Urinary bladder (tissue), 4 donors: ENCODE results near the gene RNF215. TPM values are rescaled to one million over a fixed set of nuclear protein-coding genes. Genes with fewer than 3 reads are reported as not detected.
A peak's percentile ranks its signal among the peaks of the same experiment; 100 is the strongest.

Source experiments
- DNase-seq: peaks from one replicate; pipeline ENCODE4 v3.0.0-alpha.2; 2015; ENCODE audit errors: extremely low spot score
- H3K27ac ChIP-seq: one replicate; pipeline ENCODE4 v1.5.1; 2013; ENCODE audit warnings: low read depth, mild to moderate bottlenecking, moderate library complexity
- H3K36me3 ChIP-seq: one replicate; pipeline ENCODE4 v1.6.1; 2013; ENCODE audit warnings: mild to moderate bottlenecking, moderate library complexity; ENCODE audit not compliant: insufficient read depth
- H3K4me1 ChIP-seq: one replicate; pipeline ENCODE4 v1.6.1; 2013; ENCODE audit warnings: mild to moderate bottlenecking, moderate library complexity; ENCODE audit not compliant: insufficient read depth
- H3K4me3 ChIP-seq: one replicate; pipeline ENCODE4 v1.5.1; 2013; ENCODE audit warnings: low read depth, low read length
- WGBS: extraction: QIAGEN DNeasy Blood & Tissue Kit; methylation state at CpG from one replicate; pipeline ENCODE4 v1.1.7; 2013; 5-methylcytosine and 5-hydroxymethylcytosine counted together
- polyA plus RNA-seq: library from polyadenylated mRNA; stranded (reverse); fragments of 200-250 nt; gene quantifications from one replicate; pipeline ENCODE4 v1.2.3, GENCODE V29; 2013
- total RNA-seq: library from RNA; depleted of rRNA; stranded (reverse); fragments of >200 nt; gene quantifications from one replicate; pipeline ENCODE4 v1.2.3, GENCODE V29; 2014
- donor health status: healthy with polysubstance abuse.
- donor health status: healthy.

Gene RNF215
- total and polyA plus RNA-seq, 2 donors = 10.7 to 18.8 TPM

DNA sequence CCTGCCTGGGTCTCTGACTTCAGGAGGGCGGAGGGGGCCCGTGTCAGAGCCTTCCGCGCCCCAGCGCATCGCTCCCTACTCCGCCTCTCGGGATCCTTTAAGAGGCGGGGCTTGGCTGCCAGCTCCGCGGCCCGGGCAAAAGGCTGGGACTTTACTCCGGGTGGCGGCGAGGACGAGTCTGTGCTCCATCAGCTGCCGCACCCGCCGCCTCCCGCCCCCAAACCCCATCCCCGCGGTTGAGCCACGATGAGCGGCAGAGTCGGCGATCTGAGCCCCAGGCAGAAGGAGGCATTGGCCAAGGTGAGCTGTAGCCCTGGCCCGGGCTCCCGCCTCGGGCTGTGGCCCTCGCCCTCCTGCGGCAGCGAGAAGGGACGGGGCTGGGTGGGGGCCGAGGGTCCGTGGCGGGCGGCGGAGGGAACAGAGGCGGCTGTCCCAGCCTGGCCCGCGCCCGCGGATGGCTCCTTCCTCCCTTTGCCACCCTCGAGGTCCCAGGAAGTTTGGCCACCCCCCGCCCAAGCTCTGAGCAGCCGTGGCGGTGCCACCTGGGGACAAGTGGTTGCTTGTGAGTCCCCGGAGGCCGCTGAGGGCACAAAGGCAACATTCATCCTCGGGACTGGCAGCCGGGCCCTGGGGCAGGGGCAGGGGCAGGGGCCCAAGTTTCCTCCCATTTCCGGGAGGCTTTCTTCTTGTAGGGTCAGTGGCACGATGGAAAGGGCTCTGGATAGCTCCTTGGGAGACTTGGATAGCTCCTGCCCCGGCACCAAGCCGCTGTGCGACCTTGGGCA, 9.9 kb upstream of the RNF215 start, which contains the start of gene SEC14L2:
Gene SEC14L2 (plus strand): TSS at position 148 of the 785 bp plus-strand sequence. CDS start 99 bp downstream, at position 247.
- Histone ChIP-seq H3K36me3 (no peaks in the 10 kb centered on the region), H3K27ac (no peak within 1 kb of the TSS), H3K4me1 (no peaks in the 10 kb centered on the region), H3K4me3 (peak within 1 kb of the TSS; percentile 60)
- under 1% methylated on average over 56 of the region's 56 CpGs for WGBS
- no peak for DNase-seq

- Histone ChIP-seq H3K27ac (no peak overlapping the region), H3K4me1 (no peaks in the 10 kb centered on the region), H3K36me3 (no peaks in the 10 kb centered on the region), H3K4me3 (no peak overlapping the region)
- WGBS = 74% methylated on average over 3 of the region's 3 CpGs
- DNase-seq = no peak
Measured at GRCh38 chr22:30393885-30394284, 6.7 kb upstream of the RNF215 start.

DNA sequence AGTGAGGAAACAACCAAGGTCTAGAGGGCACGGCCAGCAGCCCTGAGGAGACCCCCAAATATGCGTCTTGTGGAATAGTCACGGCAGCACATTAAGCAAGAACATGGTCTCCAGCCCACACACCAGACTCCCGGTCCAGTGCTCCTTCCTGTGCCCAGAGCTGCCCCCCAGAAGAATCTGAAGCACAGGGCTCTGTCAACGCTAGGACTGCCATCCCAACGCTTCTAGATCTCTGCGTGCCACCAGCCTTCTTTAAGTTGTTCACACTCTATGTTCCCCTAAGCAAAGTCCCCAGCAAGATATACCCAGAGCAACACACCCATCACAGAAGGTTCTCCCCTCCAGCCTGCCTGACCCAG, 6.1 kb upstream of the RNF215 start:
- Histone ChIP-seq H3K27ac (no peak overlapping the region), H3K4me3 (no peak overlapping the region)
- 77% methylated on average over 7 of the region's 7 CpGs for WGBS

GRCh38 chr22:30392661-30393321, 5.6 kb upstream of the RNF215 start:
- 57% methylated on average over 9 of the region's 9 CpGs for WGBS
- no peaks in the 10 kb centered on the region for H3K36me3 ChIP-seq
- H3K4me3 ChIP-seq = no peak overlapping the region
- DNase-seq = no peak
- no peak overlapping the region for H3K27ac ChIP-seq
- H3K4me1 ChIP-seq = no peaks in the 10 kb centered on the region

More for the DNA sequence above, 6.1 kb upstream of the RNF215 start:
- no peaks in the 10 kb centered on the region for H3K36me3 ChIP-seq
- no peaks in the 10 kb centered on the region for H3K4me1 ChIP-seq
- DNase-seq = no peak

GRCh38 chr22:30390974-30391691, 3.9 kb upstream of the RNF215 start:
- Histone ChIP-seq H3K27ac (no peak overlapping the region), H3K4me3 (no peak overlapping the region), H3K4me1 (no peaks in the 10 kb centered on the region), H3K36me3 (no peaks in the 10 kb centered on the region)
- no peak for DNase-seq
- 70% methylated on average over 5 of the region's 5 CpGs for WGBS

- no peaks in the 10 kb centered on the region for H3K36me3 ChIP-seq
- no peak for DNase-seq
- H3K4me3 ChIP-seq = peak overlapping the region; percentile 74
- no peak overlapping the region for H3K27ac ChIP-seq
- 25% methylated on average over 10 of the region's 10 CpGs for WGBS
- no peaks in the 10 kb centered on the region for H3K4me1 ChIP-seq
Measured at GRCh38 chr22:30386608-30386959, 627 bp downstream of the RNF215 start.

DNA sequence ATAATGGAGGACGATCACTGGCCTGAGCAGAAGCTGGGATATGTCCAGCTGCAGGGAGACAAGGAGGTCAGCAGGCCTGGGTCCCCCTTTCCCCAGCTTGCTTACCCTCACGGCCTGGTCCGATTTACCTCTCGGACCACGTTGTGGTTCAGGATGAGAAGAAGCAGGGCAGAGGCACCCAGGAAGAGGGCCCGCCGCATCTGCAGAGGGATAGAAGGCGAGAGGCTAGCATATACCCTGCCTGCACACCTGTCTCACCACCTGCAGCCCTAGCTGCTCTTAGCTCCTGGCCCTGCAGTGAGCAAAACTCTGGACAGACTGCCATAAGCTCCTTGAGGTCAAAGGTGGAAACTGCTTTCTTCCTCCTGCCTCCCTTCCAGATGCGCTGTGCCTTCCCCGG, 1.3 kb downstream of the RNF215 start:
- Histone ChIP-seq H3K4me3 (no peak overlapping the region), H3K4me1 (no peaks in the 10 kb centered on the region), H3K36me3 (no peaks in the 10 kb centered on the region), H3K27ac (no peak overlapping the region)
- 92% methylated on average over 10 of the region's 10 CpGs for WGBS
- DNase-seq = no peak

GRCh38 chr22:30383061-30383460, 4.2 kb downstream of the RNF215 start:
- Histone ChIP-seq H3K4me1 (no peaks in the 10 kb centered on the region), H3K4me3 (no peak overlapping the region), H3K27ac (no peak overlapping the region), H3K36me3 (no peaks in the 10 kb centered on the region)
- DNase-seq = no peak
- 64% methylated on average over 3 of the region's 3 CpGs for WGBS

DNA sequence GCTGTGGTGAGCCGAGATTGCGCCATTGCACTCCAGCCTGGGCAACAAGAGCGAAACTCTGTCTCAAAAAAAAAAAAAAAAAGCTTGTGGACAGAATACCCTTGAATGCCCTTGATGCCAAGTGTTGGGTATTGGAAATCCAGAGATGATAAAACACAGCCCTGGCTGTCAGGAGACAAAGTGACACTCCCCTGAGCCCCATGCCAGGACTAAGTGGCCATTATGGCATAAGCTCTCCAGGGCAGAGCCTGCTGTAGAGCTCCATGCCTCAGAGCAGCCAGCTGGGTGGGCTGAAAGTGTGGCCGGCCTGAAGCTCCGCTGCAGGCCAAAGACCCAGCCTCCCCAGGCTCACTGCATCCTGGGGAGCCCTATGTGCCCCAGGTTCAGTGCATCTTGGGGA, 4.9 kb downstream of the RNF215 start:
- Histone ChIP-seq H3K27ac (no peak overlapping the region), H3K4me1 (no peaks in the 10 kb centered on the region), H3K4me3 (no peak overlapping the region), H3K36me3 (no peaks in the 10 kb centered on the region)
- no peak for DNase-seq
- WGBS = 97% methylated on average over 5 of the region's 5 CpGs

GRCh38 chr22:30381264-30381663, 5.9 kb downstream of the RNF215 start:
- no peaks in the 10 kb centered on the region for H3K36me3 ChIP-seq
- H3K27ac ChIP-seq = no peak overlapping the region
- H3K4me1 ChIP-seq = no peaks in the 10 kb centered on the region
- no peak overlapping the region for H3K4me3 ChIP-seq
- WGBS = 85% methylated on average over 12 of the region's 12 CpGs
- no peak for DNase-seq

- H3K4me3 ChIP-seq = no peak overlapping the region
- no peaks in the 10 kb centered on the region for H3K4me1 ChIP-seq
- 96% methylated on average over 20 of the region's 20 CpGs for WGBS
- DNase-seq = no peak
- H3K27ac ChIP-seq = no peak overlapping the region
- no peaks in the 10 kb centered on the region for H3K36me3 ChIP-seq
Measured at GRCh38 chr22:30380011-30380410, 7.2 kb downstream of the RNF215 start.

- Histone ChIP-seq H3K4me3 (no peak overlapping the region), H3K36me3 (no peaks in the 10 kb centered on the region), H3K4me1 (no peaks in the 10 kb centered on the region), H3K27ac (no peak overlapping the region)
- 91% methylated on average over 13 of the region's 13 CpGs for WGBS
- no peak for DNase-seq
Measured at GRCh38 chr22:30375312-30375849, 11.8 kb downstream of the RNF215 start.

DNA sequence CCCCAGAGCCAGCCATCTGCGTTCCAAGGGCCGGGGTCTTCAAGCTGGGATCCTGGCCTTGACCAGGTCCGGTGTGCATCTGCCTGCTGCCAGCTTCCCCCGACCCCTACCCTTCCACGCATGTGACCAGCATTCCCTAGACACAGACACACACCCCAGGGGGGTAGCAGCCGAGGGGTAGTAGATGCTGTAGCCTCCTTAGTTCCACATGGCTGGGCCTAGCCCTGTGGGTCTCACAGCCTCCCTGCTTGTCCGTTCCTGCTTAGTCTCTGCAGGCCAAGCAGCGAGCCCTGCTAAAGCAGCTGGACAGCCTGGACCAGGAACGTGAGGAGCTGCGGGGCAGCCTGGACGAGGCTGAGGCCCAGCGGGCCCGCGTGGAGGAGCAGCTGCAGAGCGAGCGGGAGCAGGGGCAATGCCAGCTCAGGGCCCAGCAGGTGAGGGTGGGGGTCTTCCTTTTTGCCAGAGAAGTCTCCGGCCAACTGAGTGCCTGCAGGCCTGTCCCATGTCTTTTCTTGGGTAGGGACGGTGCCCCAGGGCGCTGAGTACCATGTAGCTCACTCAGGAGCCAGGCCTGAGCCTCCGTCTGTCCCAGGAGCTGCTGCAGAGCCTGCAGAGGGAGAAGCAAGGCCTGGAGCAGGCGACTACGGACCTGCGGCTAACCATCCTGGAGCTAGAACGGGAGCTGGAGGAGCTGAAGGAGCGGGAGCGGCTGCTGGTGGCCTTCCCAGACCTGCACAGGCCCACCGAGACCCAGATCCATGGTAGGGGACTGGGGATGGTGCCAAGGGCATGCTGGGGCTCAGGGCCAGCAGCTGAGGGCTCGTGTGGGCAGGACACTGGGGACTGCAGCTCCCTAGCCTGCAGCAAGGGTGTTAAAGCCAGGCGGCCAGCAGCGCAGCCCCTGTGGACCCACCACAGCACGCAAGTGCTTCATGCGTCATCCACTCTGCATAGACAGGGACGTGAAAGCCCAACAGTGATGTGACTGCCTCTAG, 13.6 kb downstream of the RNF215 start:
- Histone ChIP-seq H3K4me1 (no peaks in the 10 kb centered on the region), H3K4me3 (no peak overlapping the region), H3K36me3 (no peaks in the 10 kb centered on the region), H3K27ac (no peak overlapping the region)
- 83% methylated on average over 33 of the region's 33 CpGs for WGBS
- no peak for DNase-seq
